K562 treated with DMSO at 1 percent for 4 hours (cell line): ENCODE measurements around the gene RACGAP1. TPM values are rescaled to one million over a fixed set of nuclear protein-coding genes. Genes with fewer than 3 reads are reported as not detected.

Experiments
- total RNA-seq: library from RNA; unstranded; fragments of 300-600 nt; gene quantifications from 2 replicates; pipeline ENCODE4 v1.2.3, GENCODE V29; 2022; ENCODE audit not compliant: insufficient read depth

RACGAP1 gene, protein sequence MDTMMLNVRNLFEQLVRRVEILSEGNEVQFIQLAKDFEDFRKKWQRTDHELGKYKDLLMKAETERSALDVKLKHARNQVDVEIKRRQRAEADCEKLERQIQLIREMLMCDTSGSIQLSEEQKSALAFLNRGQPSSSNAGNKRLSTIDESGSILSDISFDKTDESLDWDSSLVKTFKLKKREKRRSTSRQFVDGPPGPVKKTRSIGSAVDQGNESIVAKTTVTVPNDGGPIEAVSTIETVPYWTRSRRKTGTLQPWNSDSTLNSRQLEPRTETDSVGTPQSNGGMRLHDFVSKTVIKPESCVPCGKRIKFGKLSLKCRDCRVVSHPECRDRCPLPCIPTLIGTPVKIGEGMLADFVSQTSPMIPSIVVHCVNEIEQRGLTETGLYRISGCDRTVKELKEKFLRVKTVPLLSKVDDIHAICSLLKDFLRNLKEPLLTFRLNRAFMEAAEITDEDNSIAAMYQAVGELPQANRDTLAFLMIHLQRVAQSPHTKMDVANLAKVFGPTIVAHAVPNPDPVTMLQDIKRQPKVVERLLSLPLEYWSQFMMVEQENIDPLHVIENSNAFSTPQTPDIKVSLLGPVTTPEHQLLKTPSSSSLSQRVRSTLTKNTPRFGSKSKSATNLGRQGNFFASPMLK
- 53.6 and 54.7 TPM in 2 replicates for total RNA-seq

GRCh38 chr12:50025187-50026059 lies at the start of gene RACGAP1:
Gene RACGAP1 (minus strand): TSS chr12:50025494. CDS start chr12:50016715, 8,779 bp downstream.

GRCh38 chr12:50057000-50057841 lies 31.9 kb upstream of the RACGAP1 start, which contains the start of gene ASIC1:
Gene ASIC1 (plus strand): TSS chr12:50057596. CDS start chr12:50058767, 1,171 bp downstream.

GRCh38 chr12:49972641-49973360 lies 52.5 kb downstream of the RACGAP1 start, which contains the start of gene AQP6:
Gene AQP6 (plus strand): TSS chr12:49972947. CDS start chr12:49973174, 227 bp downstream.

DNA sequence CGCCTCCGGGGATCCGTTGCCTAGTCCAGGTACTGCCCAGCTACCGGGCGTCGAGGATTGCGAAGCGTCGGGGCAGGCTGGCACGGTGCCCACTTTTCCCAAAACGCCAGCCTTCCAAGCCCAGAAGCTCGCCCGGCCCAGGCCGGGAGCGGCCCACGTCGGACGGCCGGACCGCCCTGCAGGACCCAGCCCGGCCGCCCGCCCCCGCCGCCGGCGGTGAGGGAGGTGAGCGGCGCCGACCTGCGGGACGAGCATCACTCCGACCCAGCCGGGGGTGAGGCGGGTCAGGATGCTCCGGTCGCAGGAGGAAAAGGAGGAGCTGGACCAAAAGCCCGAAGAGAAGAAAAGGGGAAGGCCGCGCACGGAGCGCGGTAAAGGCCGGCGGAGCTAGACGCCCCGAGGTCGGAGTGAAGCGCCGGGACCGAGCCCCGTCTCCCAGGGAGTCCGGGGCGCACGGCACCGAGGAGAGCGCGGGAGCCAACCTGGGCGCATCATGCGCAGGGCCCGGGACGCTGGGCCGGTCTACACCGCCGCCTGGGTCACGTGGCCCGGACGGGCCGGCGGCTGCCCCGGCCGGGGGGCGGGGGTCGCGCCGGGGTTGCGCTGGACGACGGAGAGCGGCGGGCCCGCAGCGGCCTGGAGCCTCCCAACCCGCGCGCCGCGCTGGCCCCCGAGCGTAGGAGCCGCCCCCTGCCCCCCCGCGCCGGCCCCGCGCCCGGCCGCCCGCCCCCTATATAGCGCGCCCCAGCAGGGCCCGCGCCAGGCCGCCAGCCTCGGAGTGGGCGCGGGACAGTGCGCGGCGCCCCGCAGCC lies 64.0 kb downstream of the RACGAP1 start, which contains the start of gene AQP5:
TSS of gene AQP5 (plus strand) at position 762 of the 812 bp plus-strand sequence. CDS start 146 bp downstream, outside the sequence.

DNA sequence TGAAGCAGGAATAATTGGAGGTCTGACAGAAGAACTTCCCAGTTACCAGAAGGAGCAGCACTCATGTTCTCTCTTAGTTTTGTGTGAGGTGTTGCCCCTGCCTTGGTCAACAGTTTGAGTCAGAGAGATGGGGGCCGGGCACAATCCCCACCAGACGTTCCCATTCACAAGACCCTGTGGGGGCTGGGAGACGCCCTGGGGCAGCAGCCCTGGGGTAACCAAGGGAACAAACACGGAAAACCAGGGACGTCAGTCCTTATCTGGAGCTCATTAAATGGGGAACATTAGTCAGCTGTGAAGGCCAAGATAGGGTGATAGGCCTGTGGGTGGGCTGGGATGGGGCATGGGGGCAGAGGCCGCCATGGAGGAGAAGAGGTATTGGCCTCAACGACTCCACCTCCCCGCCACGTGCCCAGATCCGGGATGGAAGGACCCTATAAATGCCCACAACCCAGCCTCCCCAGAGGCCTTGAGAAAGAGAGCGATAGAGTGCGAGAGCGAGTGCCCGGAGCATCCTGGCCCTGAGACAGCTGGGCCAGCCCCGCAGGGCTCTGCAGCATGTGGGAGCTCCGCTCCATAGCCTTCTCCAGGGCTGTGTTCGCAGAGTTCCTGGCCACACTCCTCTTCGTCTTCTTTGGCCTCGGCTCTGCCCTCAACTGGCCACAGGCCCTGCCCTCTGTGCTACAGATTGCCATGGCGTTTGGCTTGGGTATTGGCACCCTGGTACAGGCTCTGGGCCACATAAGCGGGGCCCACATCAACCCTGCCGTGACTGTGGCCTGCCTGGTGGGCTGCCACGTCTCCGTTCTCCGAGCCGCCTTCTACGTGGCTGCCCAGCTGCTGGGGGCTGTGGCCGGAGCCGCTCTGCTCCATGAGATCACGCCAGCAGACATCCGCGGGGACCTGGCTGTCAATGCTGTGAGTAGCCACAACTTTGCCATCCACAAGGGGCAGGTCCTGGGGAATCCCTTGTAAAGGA lies 74.7 kb downstream of the RACGAP1 start, which contains the start of gene AQP2:
TSS of gene AQP2 (plus strand) at position 465 of the 979 bp plus-strand sequence. CDS start at position 559, 94 bp downstream.

Other genes starting within 250 kb of the RACGAP1 start
- 11.4 and 14.3 TPM in 2 replicates for gene NCKAP5L, start 197.1 kb downstream of the RACGAP1 start, total RNA-seq
- gene BCDIN3D, start 182.4 kb downstream of the RACGAP1 start, total RNA-seq: 4.5 and 6.2 TPM in 2 replicates
- 0.33 and 0.44 TPM in 2 replicates for gene FAIM2, start 121.6 kb downstream of the RACGAP1 start, total RNA-seq
- not detected in 2 replicates for gene AQP2, start 74.8 kb downstream of the RACGAP1 start, total RNA-seq
- gene AQP5, start 63.6 kb downstream of the RACGAP1 start, total RNA-seq: not detected in 2 replicates
- not detected in 2 replicates for gene AQP6, start 52.5 kb downstream of the RACGAP1 start, total RNA-seq
- 0.48 and 1.5 TPM in 2 replicates for gene ASIC1, start 32.1 kb upstream of the RACGAP1 start, total RNA-seq
- 52.6 and 62.0 TPM in 2 replicates for gene SMARCD1, start 59.8 kb upstream of the RACGAP1 start, total RNA-seq
- gene GPD1, start 78.5 kb upstream of the RACGAP1 start, total RNA-seq: 0.25 TPM in 1 of 2 replicates, not detected in the other
- 44.6 and 64.7 TPM in 2 replicates for gene COX14, start 86.7 kb upstream of the RACGAP1 start, total RNA-seq
- 20.9 and 24.8 TPM in 2 replicates for gene CERS5, start 141.9 kb upstream of the RACGAP1 start, total RNA-seq